Prostate gland (tissue), 2 donors: ENCODE data around the gene DENND4B.

Source experiments
- CTCF ChIP-seq, 4 experiments: fragments of 200-600 bp in 2 of 4; fragments of 450-650 bp in 2 of 4; sonication (generic) in 2 of 4; IDR thresholded peaks; 1 replicate in 3 of 4; 2 replicates in 1 of 4; pipeline ENCODE4 v1.5.1; 2016 to 2019; ENCODE audit warnings: antibody characterized with exemption in 4 of 4, mild to moderate bottlenecking in 2 of 4, moderate library complexity in 2 of 4
- POLR2A ChIP-seq: fragments of 450-650 bp; IDR thresholded peaks from one replicate; pipeline ENCODE4 v1.6.1; 2016; ENCODE audit warnings: antibody characterized with exemption, mild to moderate bottlenecking
- POLR2AphosphoS5 ChIP-seq: sonication (generic); formaldehyde crosslinking; IDR thresholded peaks from one replicate; pipeline ENCODE4 v1.6.1; 2017; ENCODE audit warnings: antibody characterized with exemption

- TF ChIP-seq CTCF (IDR thresholded peaks at IDR 0.05) (no peak), POLR2AphosphoS5 (no peak), POLR2A (no peak)
Measured at GRCh38 chr1:153954826-153955225, 8.3 kb upstream of the DENND4B start.
